ENCODE results near the gene HECTD4. TPM values are rescaled to one million over a fixed set of nuclear protein-coding genes. Genes with fewer than 3 reads are reported as not detected.

Gene HECTD4
- total and polyA plus RNA-seq, 4 donors = 4.3 to 80.1 (median 25.5) TPM

DNA sequence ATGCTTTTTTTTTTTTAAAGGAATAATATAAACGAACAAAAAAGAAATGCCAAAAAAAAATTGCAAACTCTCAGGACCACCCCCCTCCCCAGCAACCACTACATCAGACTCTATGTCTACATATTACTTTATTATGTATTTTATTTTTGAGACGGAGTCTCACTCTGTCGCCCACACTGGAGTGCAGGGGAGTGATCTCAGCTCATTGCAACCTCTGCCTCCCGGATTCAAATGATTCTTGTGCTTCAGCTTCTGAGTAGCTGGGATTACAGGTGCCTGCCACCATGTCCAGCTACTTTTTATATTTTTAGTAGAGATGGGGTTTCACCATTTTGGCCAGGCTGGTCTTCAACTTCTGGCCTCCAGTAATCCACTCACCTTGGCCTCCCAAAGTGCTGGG, 22.9 kb downstream of the HECTD4 start (continued):
- TF ChIP-seq, protein P1, sequence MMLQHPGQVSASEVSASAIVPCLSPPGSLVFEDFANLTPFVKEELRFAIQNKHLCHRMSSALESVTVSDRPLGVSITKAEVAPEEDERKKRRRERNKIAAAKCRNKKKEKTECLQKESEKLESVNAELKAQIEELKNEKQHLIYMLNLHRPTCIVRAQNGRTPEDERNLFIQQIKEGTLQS (IDR thresholded peaks at IDR 0.05) = no peak
- TF ChIP-seq FOXA2 (IDR thresholded peaks at IDR 0.05) (no peak), HNF4A (conservative IDR thresholded peaks at IDR 0.05) (no peak), RAD21 (IDR thresholded peaks at IDR 0.05) (no peak), RXRA (IDR thresholded peaks at IDR 0.05) (no peak)
- TF ChIP-seq, protein P2, sequence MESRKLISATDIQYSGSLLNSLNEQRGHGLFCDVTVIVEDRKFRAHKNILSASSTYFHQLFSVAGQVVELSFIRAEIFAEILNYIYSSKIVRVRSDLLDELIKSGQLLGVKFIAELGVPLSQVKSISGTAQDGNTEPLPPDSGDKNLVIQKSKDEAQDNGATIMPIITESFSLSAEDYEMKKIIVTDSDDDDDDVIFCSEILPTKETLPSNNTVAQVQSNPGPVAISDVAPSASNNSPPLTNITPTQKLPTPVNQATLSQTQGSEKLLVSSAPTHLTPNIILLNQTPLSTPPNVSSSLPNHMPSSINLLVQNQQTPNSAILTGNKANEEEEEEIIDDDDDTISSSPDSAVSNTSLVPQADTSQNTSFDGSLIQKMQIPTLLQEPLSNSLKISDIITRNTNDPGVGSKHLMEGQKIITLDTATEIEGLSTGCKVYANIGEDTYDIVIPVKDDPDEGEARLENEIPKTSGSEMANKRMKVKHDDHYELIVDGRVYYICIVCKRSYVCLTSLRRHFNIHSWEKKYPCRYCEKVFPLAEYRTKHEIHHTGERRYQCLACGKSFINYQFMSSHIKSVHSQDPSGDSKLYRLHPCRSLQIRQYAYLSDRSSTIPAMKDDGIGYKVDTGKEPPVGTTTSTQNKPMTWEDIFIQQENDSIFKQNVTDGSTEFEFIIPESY (IDR thresholded peaks at IDR 0.05) = no peak

DNA sequence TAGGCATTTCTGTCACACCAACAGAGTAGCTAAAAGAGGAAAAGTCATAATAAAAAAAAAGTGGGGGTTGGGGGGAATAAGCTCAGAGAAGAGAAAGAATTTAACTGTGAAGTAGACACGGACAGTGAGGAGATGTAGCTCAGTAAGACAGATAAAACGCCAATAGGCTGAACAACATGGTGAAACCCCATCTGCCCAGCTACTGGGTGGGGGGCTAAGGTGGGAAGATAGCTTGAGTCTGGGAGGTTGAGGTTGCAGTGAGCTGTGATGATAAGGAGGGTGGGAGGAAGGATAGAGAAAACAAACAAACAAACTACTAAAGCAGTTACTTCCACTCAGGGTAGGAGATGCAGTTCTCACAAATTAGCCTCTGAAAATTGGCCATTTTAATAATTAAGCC, 25.0 kb downstream of the HECTD4 start:
- 83% methylated on average over 2 of the region's 2 CpGs for WGBS
- Histone ChIP-seq H3K9ac (ENCODE audit: low read depth in 1 of 2, low read length in 2 of 2) (no peak overlapping the region), H3K4me1 (ENCODE audit: control insufficient read depth in 4 of 4, insufficient read depth in 4 of 4, low read length in 3 of 4) (no peaks in the 10 kb centered on the region), H3K27ac (ENCODE audit: low read depth in 1 of 2, low read length in 2 of 2) (no peak overlapping the region), H3K27me3 (ENCODE audit: control insufficient read depth in 4 of 4, insufficient read depth in 4 of 4, low read length in 3 of 4) (no peaks in the 10 kb centered on the region), H3K36me3 (ENCODE audit: control insufficient read depth in 4 of 4, insufficient read depth in 3 of 4, low read depth in 1 of 4, low read length in 3 of 4) (no peaks in the 10 kb centered on the region), H3K4me3 (ENCODE audit: low read depth in 1 of 3, low read length in 3 of 3) (no peak overlapping the region), H3K9me3 (ENCODE audit: control insufficient read depth in 4 of 4, low read length in 3 of 4) (no peaks in the 10 kb centered on the region)
- TF ChIP-seq EGR1 (IDR thresholded peaks at IDR 0.05; ENCODE audit: low read depth in 2 of 2) = no peak
- no peak for TF ChIP-seq FOXA1 (IDR thresholded peaks at IDR 0.05)
- TF ChIP-seq, protein P3, sequence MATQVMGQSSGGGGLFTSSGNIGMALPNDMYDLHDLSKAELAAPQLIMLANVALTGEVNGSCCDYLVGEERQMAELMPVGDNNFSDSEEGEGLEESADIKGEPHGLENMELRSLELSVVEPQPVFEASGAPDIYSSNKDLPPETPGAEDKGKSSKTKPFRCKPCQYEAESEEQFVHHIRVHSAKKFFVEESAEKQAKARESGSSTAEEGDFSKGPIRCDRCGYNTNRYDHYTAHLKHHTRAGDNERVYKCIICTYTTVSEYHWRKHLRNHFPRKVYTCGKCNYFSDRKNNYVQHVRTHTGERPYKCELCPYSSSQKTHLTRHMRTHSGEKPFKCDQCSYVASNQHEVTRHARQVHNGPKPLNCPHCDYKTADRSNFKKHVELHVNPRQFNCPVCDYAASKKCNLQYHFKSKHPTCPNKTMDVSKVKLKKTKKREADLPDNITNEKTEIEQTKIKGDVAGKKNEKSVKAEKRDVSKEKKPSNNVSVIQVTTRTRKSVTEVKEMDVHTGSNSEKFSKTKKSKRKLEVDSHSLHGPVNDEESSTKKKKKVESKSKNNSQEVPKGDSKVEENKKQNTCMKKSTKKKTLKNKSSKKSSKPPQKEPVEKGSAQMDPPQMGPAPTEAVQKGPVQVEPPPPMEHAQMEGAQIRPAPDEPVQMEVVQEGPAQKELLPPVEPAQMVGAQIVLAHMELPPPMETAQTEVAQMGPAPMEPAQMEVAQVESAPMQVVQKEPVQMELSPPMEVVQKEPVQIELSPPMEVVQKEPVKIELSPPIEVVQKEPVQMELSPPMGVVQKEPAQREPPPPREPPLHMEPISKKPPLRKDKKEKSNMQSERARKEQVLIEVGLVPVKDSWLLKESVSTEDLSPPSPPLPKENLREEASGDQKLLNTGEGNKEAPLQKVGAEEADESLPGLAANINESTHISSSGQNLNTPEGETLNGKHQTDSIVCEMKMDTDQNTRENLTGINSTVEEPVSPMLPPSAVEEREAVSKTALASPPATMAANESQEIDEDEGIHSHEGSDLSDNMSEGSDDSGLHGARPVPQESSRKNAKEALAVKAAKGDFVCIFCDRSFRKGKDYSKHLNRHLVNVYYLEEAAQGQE (IDR thresholded peaks at IDR 0.05) = no peak
- no peak for TF ChIP-seq HNF4A (conservative IDR thresholded peaks at IDR 0.05)
- no peak for TF ChIP-seq RXRA (IDR thresholded peaks at IDR 0.05)
- TF ChIP-seq, protein P4, sequence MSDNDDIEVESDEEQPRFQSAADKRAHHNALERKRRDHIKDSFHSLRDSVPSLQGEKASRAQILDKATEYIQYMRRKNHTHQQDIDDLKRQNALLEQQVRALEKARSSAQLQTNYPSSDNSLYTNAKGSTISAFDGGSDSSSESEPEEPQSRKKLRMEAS (IDR thresholded peaks at IDR 0.05) = no peak
- TF ChIP-seq YY1 (IDR thresholded peaks at IDR 0.05) = no peak
- no peak for TF ChIP-seq HNF4G (IDR thresholded peaks at IDR 0.05)
- TF ChIP-seq, protein P5, sequence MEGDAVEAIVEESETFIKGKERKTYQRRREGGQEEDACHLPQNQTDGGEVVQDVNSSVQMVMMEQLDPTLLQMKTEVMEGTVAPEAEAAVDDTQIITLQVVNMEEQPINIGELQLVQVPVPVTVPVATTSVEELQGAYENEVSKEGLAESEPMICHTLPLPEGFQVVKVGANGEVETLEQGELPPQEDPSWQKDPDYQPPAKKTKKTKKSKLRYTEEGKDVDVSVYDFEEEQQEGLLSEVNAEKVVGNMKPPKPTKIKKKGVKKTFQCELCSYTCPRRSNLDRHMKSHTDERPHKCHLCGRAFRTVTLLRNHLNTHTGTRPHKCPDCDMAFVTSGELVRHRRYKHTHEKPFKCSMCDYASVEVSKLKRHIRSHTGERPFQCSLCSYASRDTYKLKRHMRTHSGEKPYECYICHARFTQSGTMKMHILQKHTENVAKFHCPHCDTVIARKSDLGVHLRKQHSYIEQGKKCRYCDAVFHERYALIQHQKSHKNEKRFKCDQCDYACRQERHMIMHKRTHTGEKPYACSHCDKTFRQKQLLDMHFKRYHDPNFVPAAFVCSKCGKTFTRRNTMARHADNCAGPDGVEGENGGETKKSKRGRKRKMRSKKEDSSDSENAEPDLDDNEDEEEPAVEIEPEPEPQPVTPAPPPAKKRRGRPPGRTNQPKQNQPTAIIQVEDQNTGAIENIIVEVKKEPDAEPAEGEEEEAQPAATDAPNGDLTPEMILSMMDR (IDR thresholded peaks at IDR 0.05; ENCODE audit: low read depth, low read length, missing input control) = no peak
- DNase-seq (ENCODE audit: low spot score) = no peak

DNA sequence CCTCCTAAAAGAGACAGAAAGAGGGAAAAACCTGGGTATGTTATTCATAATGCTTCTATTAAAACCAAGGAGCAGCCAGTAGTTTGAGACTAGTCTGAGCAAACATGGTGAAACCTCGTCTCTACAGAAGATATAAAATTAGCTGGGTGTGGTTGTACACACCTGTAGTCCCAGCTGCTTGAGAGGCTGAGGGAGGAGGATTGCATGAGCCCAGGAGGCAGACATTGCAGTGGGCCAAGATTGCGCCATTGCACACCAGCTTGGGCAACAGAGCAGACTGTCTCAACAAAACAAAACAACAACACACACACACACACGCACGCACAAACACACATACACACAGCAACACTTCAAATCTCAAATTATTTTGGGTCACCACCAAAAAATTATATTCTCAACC, 27.8 kb downstream of the HECTD4 start:
- H3K9ac ChIP-seq (ENCODE audit: low read depth in 1 of 2, low read length in 2 of 2) = no peak overlapping the region
- no peaks in the 10 kb centered on the region for H3K4me1 ChIP-seq (ENCODE audit: control insufficient read depth in 4 of 4, insufficient read depth in 4 of 4, low read length in 3 of 4)
- no peaks in the 10 kb centered on the region for H3K27me3 ChIP-seq (ENCODE audit: control insufficient read depth in 4 of 4, insufficient read depth in 4 of 4, low read length in 3 of 4)
- no peaks in the 10 kb centered on the region for H3K36me3 ChIP-seq (ENCODE audit: control insufficient read depth in 4 of 4, insufficient read depth in 3 of 4, low read depth in 1 of 4, low read length in 3 of 4)
- 89% methylated on average over 4 of the region's 4 CpGs for WGBS
- no peaks in the 10 kb centered on the region for H3K9me3 ChIP-seq (ENCODE audit: control insufficient read depth in 4 of 4, low read length in 3 of 4)
- DNase-seq (ENCODE audit: low spot score) = no peak
- no peak overlapping the region for H3K4me3 ChIP-seq (ENCODE audit: low read depth in 1 of 3, low read length in 3 of 3)
- H3K27ac ChIP-seq (ENCODE audit: low read depth in 1 of 2, low read length in 2 of 2) = no peak overlapping the region
- TF ChIP-seq GABPA (IDR thresholded peaks at IDR 0.05 in 1 of 2, conservative IDR thresholded peaks at IDR 0.05 in 1 of 2) (no peak), NR2F2 (IDR thresholded peaks at IDR 0.05) (no peak), EGR1 (IDR thresholded peaks at IDR 0.05; ENCODE audit: low read depth in 2 of 2) (no peak), YY1 (IDR thresholded peaks at IDR 0.05) (no peak), JUND (IDR thresholded peaks at IDR 0.05) (no peak), HNF4G (IDR thresholded peaks at IDR 0.05) (no peak), RAD21 (IDR thresholded peaks at IDR 0.05) (no peak), FOXA2 (IDR thresholded peaks at IDR 0.05) (no peak), RXRA (IDR thresholded peaks at IDR 0.05) (no peak)
- TF ChIP-seq, protein P2 (IDR thresholded peaks at IDR 0.05) = no peak
- TF ChIP-seq, protein P4 (IDR thresholded peaks at IDR 0.05) = no peak
- TF ChIP-seq, protein P1 (IDR thresholded peaks at IDR 0.05) = no peak
- TF ChIP-seq, protein P5 (IDR thresholded peaks at IDR 0.05; ENCODE audit: low read depth, low read length, missing input control) = no peak

Measured in liver (tissue), 9 donors.